Measurements from ENCODE around the gene BCKDHA. TPM values are rescaled to one million over a fixed set of nuclear protein-coding genes. Genes with fewer than 3 reads are reported as not detected.

BCKDHA gene
- total RNA-seq, 1 experiment from 2014 or later, result 17.7 TPM

DNA sequence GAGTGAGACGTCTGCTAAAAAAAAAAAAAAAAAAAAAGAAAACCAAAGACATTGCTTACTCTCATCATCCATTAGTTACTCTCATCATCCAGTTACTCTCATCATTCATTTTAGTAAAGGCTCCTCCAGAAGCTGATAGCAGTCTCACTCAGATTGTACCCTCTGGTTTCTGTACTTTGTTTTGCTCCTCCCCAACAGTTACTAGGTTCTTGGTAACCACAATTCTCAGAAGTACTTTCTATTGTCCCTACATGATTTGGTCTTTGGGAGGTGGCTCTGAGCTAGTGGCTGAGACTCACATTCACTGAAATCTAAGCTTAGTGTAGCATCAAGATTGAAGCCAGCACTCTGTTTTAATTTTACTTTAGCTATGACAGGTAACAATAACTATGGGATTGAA, 59.6 kb downstream of the BCKDHA start:
- no peak for ATAC-seq
- Histone ChIP-seq H3K9me3 (ENCODE audit: control insufficient read depth in 1 of 2, insufficient read depth in 1 of 2, low read depth in 1 of 2, low read length in 2 of 2) (0 out of 4 replicates have a peak, but pooled peaks cover 0 to 3% of the 10 kb centered on the region in 2 experiments), H3K27ac (ENCODE audit: low read depth, low read length) (no peak overlapping the region), H3K36me3 (ENCODE audit: control insufficient read depth in 1 of 2, insufficient read depth in 2 of 2, low read length in 2 of 2) (no peaks in the 10 kb centered on the region), H3K4me3 (replicated peaks in 1 of 2; ENCODE audit: low read depth in 1 of 2, low read length in 2 of 2) (no peak overlapping the region), H3K27me3 (ENCODE audit: insufficient read depth, low read length) (peaks cover 39% of the 10 kb centered on the region), H3K4me1 (ENCODE audit: control insufficient read depth in 1 of 2, insufficient read depth in 2 of 2, low read length in 2 of 2) (no peaks in the 10 kb centered on the region), H3K4me2 (ENCODE audit: low read length) (no peak overlapping the region), H3K79me2 (ENCODE audit: insufficient read depth, low read length) (no peaks in the 10 kb centered on the region), H3K9ac (ENCODE audit: low read length) (no peak overlapping the region), H2AFZ (ENCODE audit: low read depth, low read length, poor library complexity, severe bottlenecking) (no peak overlapping the region), H4K20me1 (ENCODE audit: insufficient read depth) (no peaks in the 10 kb centered on the region), H3K9me2 (ENCODE audit: insufficient read depth) (no peaks in the 10 kb centered on the region)
- BruUV-seq (replicated peaks), result no TSS peak
- intact Hi-C loops (cut with micrococcal nuclease), result no loop called here
- CTCF ChIA-PET, result interaction anchor here (0.8 kb wide), 1 partner anchor 9 kb away, joined by 3 read pairs; no protein-coding TSS in a partner anchor
- POLR2A ChIA-PET, result no interaction called here
- no peak for TF ChIP-seq RAD21 (IDR thresholded peaks at IDR 0.05; ENCODE audit: low read depth)
- TF ChIP-seq ELF1 (IDR thresholded peaks at IDR 0.05; ENCODE audit: borderline replicate concordance, low read depth), result no peak
- TF ChIP-seq CEBPB (IDR thresholded peaks at IDR 0.05; ENCODE audit: low read depth), result no peak
- TF ChIP-seq YY1 (IDR thresholded peaks at IDR 0.05; ENCODE audit: extremely low read depth, insufficient replicate concordance, low read depth, low read length), result no peak
- no peak for TF ChIP-seq ZNF274 (IDR thresholded peaks at IDR 0.05; ENCODE audit: low read depth, low read length)
- TF ChIP-seq EZH2phosphoT487 (IDR thresholded peaks at IDR 0.05; ENCODE audit: borderline replicate concordance), result no peak
- TF ChIP-seq, protein P1, sequence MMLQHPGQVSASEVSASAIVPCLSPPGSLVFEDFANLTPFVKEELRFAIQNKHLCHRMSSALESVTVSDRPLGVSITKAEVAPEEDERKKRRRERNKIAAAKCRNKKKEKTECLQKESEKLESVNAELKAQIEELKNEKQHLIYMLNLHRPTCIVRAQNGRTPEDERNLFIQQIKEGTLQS (IDR thresholded peaks at IDR 0.05), result no peak
- TF ChIP-seq TCF7L2 (IDR thresholded peaks at IDR 0.05; ENCODE audit: borderline replicate concordance, extremely low read depth, insufficient read depth, insufficient read length), result no peak
- RAD21 ChIA-PET (ENCODE audit: low non-redundant PET in 1 of 2, low total read pairs in 2 of 2, uncharacterized antibody in 2 of 2, unreplicated experiment in 2 of 2), result no interaction called here
- DNase-seq (ENCODE audit: low read depth, low spot score), result no peak

DNA sequence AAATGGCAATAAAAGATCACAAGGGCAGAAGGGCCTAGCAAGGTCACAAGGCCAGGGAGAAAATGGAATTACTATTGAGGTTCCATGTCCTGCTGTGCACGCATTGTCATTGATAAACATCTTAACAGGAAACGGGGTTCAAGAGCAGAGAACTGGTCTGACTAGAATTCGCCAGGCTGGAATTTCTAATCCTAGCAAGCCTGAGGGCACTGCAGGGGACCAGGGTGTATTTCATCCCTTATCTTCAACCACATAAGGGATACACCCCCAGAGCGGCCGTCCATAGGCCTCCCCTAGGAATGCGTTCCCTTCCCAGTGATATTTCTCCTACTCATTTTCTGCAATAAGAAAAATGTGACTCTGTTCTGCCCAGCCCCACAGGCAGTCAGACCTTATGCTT, 64.9 kb downstream of the BCKDHA start:
- H3K4me3 ChIP-seq (replicated peaks in 1 of 2; ENCODE audit: low read depth in 1 of 2, low read length in 2 of 2), result no peak overlapping the region
- no peak overlapping the region for H2AFZ ChIP-seq (ENCODE audit: low read depth, low read length, poor library complexity, severe bottlenecking)
- H4K20me1 ChIP-seq (ENCODE audit: insufficient read depth), result no peaks in the 10 kb centered on the region
- H3K9ac ChIP-seq (ENCODE audit: low read length), result no peak overlapping the region
- H3K4me1 ChIP-seq (ENCODE audit: control insufficient read depth in 1 of 2, insufficient read depth in 2 of 2, low read length in 2 of 2), result no peaks in the 10 kb centered on the region
- H3K79me2 ChIP-seq (ENCODE audit: insufficient read depth, low read length), result no peaks in the 10 kb centered on the region
- H3K36me3 ChIP-seq (ENCODE audit: control insufficient read depth in 1 of 2, insufficient read depth in 2 of 2, low read length in 2 of 2), result no peaks in the 10 kb centered on the region
- ATAC-seq, result no peak
- CTCF ChIA-PET, result no interaction called here
- no peaks in the 10 kb centered on the region for H3K9me3 ChIP-seq (ENCODE audit: control insufficient read depth in 1 of 2, insufficient read depth in 1 of 2, low read depth in 1 of 2, low read length in 2 of 2)
- peaks cover 57% of the 10 kb centered on the region for H3K27me3 ChIP-seq (ENCODE audit: insufficient read depth, low read length)
- no peaks in the 10 kb centered on the region for H3K9me2 ChIP-seq (ENCODE audit: insufficient read depth)
- POLR2A ChIA-PET, result no interaction called here
- H3K4me2 ChIP-seq (ENCODE audit: low read length), result no peak overlapping the region
- intact Hi-C loops (cut with micrococcal nuclease), result no loop called here
- no TSS peak for BruUV-seq (replicated peaks)
- H3K27ac ChIP-seq (ENCODE audit: low read depth, low read length), result no peak overlapping the region
- RAD21 ChIA-PET (ENCODE audit: low non-redundant PET in 1 of 2, low total read pairs in 2 of 2, uncharacterized antibody in 2 of 2, unreplicated experiment in 2 of 2), result no interaction called here
- no peak for DNase-seq (ENCODE audit: low read depth, low spot score)
- TF ChIP-seq FOSL1 (IDR thresholded peaks at IDR 0.05; ENCODE audit: low read depth) (no peak), ELF1 (IDR thresholded peaks at IDR 0.05; ENCODE audit: borderline replicate concordance, low read depth) (no peak), CEBPB (IDR thresholded peaks at IDR 0.05; ENCODE audit: low read depth) (no peak), EZH2phosphoT487 (IDR thresholded peaks at IDR 0.05; ENCODE audit: borderline replicate concordance) (no peak), SRF (IDR thresholded peaks at IDR 0.05; ENCODE audit: low read depth) (no peak), POLR2AphosphoS5 (IDR thresholded peaks at IDR 0.05; ENCODE audit: low read depth, low read length) (no peak), EZH2 (IDR thresholded peaks at IDR 0.05) (no peak), ZNF274 (IDR thresholded peaks at IDR 0.05; ENCODE audit: low read depth, low read length) (no peak), POLR2A (IDR thresholded peaks at IDR 0.05; ENCODE audit: borderline replicate concordance, extremely low read depth, insufficient read depth, insufficient read length) (no peak), SP1 (IDR thresholded peaks at IDR 0.05; ENCODE audit: low read depth) (no peak), CBX3 (IDR thresholded peaks at IDR 0.05; ENCODE audit: low read depth) (no peak), TCF7L2 (IDR thresholded peaks at IDR 0.05; ENCODE audit: borderline replicate concordance, extremely low read depth, insufficient read depth, insufficient read length) (no peak)
- TF ChIP-seq, protein P2, sequence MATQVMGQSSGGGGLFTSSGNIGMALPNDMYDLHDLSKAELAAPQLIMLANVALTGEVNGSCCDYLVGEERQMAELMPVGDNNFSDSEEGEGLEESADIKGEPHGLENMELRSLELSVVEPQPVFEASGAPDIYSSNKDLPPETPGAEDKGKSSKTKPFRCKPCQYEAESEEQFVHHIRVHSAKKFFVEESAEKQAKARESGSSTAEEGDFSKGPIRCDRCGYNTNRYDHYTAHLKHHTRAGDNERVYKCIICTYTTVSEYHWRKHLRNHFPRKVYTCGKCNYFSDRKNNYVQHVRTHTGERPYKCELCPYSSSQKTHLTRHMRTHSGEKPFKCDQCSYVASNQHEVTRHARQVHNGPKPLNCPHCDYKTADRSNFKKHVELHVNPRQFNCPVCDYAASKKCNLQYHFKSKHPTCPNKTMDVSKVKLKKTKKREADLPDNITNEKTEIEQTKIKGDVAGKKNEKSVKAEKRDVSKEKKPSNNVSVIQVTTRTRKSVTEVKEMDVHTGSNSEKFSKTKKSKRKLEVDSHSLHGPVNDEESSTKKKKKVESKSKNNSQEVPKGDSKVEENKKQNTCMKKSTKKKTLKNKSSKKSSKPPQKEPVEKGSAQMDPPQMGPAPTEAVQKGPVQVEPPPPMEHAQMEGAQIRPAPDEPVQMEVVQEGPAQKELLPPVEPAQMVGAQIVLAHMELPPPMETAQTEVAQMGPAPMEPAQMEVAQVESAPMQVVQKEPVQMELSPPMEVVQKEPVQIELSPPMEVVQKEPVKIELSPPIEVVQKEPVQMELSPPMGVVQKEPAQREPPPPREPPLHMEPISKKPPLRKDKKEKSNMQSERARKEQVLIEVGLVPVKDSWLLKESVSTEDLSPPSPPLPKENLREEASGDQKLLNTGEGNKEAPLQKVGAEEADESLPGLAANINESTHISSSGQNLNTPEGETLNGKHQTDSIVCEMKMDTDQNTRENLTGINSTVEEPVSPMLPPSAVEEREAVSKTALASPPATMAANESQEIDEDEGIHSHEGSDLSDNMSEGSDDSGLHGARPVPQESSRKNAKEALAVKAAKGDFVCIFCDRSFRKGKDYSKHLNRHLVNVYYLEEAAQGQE (IDR thresholded peaks at IDR 0.05; ENCODE audit: low read depth), result no peak
- TF ChIP-seq, protein P1 (IDR thresholded peaks at IDR 0.05), result no peak
- TF ChIP-seq, protein P3, sequence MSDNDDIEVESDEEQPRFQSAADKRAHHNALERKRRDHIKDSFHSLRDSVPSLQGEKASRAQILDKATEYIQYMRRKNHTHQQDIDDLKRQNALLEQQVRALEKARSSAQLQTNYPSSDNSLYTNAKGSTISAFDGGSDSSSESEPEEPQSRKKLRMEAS (IDR thresholded peaks at IDR 0.05), result no peak

Measured in HCT116 (cell line).